Spinal cord (tissue), 10 donors: Measurements from ENCODE around the gene CAPNS1. TPM values are rescaled to one million over a fixed set of nuclear protein-coding genes. Genes with fewer than 3 reads are reported as not detected.

Experiments
- DNase-seq, 6 donors: peaks; one replicate each; pipeline versions ENCODE4 v3.0.0 to v3.0.0-alpha.2; 2013 to 2015; ENCODE audit warnings: low spot score in 6 of 6, low read depth in 4 of 6
- H3K27ac ChIP-seq: one replicate; pipeline ENCODE4 v1.5.1; 2013; ENCODE audit warnings: low read depth, low read length, control low read depth
- H3K27me3 ChIP-seq: one replicate; pipeline ENCODE4 v1.6.1; 2013; ENCODE audit warnings: low read length; ENCODE audit not compliant: control insufficient read depth, insufficient read depth
- H3K36me3 ChIP-seq: one replicate; pipeline ENCODE4 v1.6.1; 2013; ENCODE audit warnings: low read length; ENCODE audit not compliant: control insufficient read depth, insufficient read depth
- H3K4me1 ChIP-seq: one replicate; pipeline ENCODE4 v1.6.1; 2013; ENCODE audit warnings: low read length; ENCODE audit not compliant: control insufficient read depth, insufficient read depth
- H3K4me3 ChIP-seq: one replicate; pipeline ENCODE4 v1.5.1; 2013; ENCODE audit warnings: low read depth, low read length, control low read depth
- H3K9me3 ChIP-seq: one replicate; pipeline ENCODE4 v1.6.1; 2013; ENCODE audit warnings: low read length; ENCODE audit not compliant: control insufficient read depth, insufficient read depth
- WGBS: methylation state at CpG from one replicate; pipeline ENCODE4 v1.1.5; 2013; ENCODE audit warnings: missing lambda C conversion rate; ENCODE audit not compliant: insufficient coverage; 5-methylcytosine and 5-hydroxymethylcytosine counted together
- polyA plus RNA-seq, 2 donors: library from polyadenylated mRNA; unstranded; fragments of 120-200 nt; gene quantifications; one replicate each; pipeline ENCODE4 v1.2.1, GENCODE V29; 2013; ENCODE audit not compliant: insufficient read length in 2 of 2
- total RNA-seq, 2 donors: library from RNA; depleted of rRNA in 1 of 2; stranded (reverse); fragments of 120-200 nt in 1 of 2; fragments of >200 nt in 1 of 2; gene quantifications; one replicate each; pipeline versions ENCODE4 v1.2.3 to v1.2.4, GENCODE V29; 2013 to 2014
- donor health status: healthy.

CAPNS1 gene
- total and polyA plus RNA-seq, 4 donors, result 200 to 515 (median 453) TPM

DNA sequence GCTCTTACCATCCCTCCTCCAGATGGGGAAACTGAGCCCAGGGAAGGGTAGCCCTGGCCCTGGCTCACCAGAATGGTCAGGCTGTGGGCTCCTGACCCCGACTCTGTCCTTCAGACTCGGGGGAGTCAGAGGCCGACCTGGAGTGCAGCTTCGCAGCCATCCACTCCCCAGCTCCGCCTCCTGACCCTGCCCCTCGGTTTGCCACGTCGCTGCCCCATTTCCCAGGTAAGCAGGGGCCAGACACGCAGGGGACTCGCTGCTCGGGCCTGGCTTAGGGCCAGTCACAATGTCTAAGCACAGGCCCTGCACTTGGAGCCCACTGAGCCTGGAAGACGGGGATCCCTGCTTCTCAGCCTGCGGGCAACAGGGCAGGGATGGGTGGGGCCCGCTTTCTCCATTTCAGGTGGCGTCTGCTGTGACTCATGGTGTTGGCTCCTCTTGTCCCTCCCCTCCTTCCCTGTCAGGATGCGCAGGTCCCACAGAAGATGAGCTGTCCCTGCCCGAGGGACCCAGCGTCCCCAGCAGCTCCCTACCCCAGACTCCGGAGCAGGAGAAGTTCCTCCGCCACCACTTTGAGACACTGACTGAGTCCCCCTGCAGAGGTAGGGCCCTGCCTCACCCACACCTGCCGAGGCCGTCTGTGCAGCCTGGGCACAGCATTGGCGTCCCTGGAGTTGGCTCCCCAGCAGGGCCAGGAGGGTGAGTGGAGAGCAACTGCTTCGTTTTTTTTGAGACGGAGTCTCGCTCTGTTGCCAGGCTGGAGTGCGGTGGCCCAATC lies 38.1 kb upstream of the CAPNS1 start:
- peaks cover 73% of the 10 kb centered on the region for H3K36me3 ChIP-seq

DNA sequence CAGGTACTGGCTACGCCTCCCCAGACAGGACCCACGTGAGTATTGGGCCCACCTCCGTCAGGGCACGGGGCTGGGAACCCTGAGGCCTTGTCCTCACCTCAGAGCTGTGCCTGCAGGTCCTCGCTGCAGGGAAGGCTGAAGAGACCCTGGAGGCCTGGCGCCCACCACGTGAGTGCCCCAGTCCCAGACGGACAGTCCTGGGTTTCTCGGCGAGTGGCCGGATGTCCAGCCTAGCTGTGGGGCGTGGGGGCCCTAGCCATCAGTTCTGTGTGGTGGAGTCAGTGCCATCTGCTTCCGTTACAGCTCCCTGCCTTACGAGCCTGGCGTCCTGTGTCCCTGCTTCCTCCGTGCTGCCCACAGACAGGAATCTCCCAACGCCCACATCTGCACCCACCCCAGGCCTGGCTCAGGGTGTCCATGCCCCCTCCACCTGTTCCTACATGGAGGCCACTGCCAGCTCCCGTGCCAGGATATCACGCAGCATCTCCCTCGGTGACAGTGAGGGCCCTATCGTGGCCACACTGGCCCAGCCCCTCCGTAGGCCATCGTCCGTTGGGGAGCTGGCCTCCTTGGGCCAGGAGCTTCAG lies 36.7 kb upstream of the CAPNS1 start:
- Histone ChIP-seq H3K4me1 (no peaks in the 10 kb centered on the region), H3K36me3 (peaks cover 83% of the 10 kb centered on the region), H3K27ac (no peak overlapping the region), H3K27me3 (no peaks in the 10 kb centered on the region), H3K9me3 (no peaks in the 10 kb centered on the region), H3K4me3 (no peak overlapping the region)
- no peak for DNase-seq
- 94% methylated on average over 24 of the region's 24 CpGs for WGBS

More for the DNA sequence above, 38.1 kb upstream of the CAPNS1 start:
- no peaks in the 10 kb centered on the region for H3K9me3 ChIP-seq
- H3K27me3 ChIP-seq, result no peaks in the 10 kb centered on the region
- no peak for DNase-seq
- H3K4me1 ChIP-seq, result peaks cover 2% of the 10 kb centered on the region
- H3K27ac ChIP-seq, result no peak overlapping the region
- WGBS, result 93% methylated on average over 27 of the region's 27 CpGs
- no peak overlapping the region for H3K4me3 ChIP-seq

DNA sequence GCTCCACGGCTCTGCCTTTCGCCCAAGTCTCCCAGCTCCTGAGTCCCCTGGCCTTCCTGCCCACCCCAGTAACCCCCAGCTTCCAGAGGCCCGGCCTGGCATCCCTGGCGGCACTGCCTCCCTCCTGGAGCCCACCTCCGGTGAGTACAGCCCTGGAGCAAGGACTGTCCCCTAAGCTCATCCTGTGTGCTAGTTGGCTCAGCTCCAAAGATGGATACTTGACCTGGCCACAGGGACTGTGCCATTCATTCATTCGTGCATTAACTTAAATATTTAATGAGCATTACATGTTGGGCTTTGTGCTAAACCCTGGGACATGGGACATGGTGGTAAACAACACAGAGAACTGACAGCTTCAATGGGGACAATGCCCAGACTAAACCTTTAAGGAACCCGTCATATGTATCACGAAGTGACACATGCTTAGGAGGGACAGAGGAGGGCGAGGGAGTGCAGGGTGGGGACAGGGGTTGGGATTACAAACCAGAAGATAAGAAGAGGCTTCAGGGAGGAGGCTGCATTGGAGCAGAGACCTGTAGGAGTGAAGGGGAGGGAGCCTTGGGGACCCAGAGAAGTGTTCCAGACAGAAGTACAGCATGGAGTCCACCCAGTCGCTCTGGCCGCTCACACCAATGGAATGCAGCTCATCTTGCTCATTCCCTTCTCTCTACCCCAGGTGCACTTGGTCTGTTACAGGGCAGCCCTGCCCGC lies 35.9 kb upstream of the CAPNS1 start:
- Histone ChIP-seq H3K27me3 (no peaks in the 10 kb centered on the region), H3K36me3 (peaks cover 88% of the 10 kb centered on the region), H3K4me1 (no peaks in the 10 kb centered on the region), H3K27ac (no peak overlapping the region), H3K4me3 (no peak overlapping the region), H3K9me3 (no peaks in the 10 kb centered on the region)
- 91% methylated on average over 10 of the region's 12 CpGs for WGBS
- DNase-seq, result no peak

DNA sequence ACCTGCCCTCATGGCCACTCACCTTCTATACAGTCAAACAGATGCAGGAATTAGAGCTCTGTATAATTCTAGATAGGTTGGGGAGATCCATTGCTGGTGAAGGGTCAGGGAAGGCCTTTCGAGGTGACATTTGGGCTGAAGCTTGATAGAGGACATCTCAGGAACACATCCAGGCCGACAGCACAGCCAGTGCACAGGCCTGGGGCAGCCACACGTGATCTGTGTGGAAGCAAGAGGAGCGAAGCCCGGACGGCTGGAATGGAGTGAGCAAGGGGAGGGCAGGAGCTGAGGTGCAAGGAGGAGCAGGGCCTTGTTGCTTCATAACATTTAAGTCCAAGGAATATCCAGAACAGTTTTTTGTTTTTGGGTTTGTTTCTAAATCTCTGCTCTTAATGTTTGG lies 33.4 kb upstream of the CAPNS1 start:
- Histone ChIP-seq H3K36me3 (peaks cover 82% of the 10 kb centered on the region), H3K9me3 (no peaks in the 10 kb centered on the region), H3K4me1 (no peaks in the 10 kb centered on the region), H3K27ac (no peak overlapping the region), H3K4me3 (no peak overlapping the region), H3K27me3 (no peaks in the 10 kb centered on the region)
- WGBS, result 96% methylated on average over 6 of the region's 6 CpGs
- no peak for DNase-seq

DNA sequence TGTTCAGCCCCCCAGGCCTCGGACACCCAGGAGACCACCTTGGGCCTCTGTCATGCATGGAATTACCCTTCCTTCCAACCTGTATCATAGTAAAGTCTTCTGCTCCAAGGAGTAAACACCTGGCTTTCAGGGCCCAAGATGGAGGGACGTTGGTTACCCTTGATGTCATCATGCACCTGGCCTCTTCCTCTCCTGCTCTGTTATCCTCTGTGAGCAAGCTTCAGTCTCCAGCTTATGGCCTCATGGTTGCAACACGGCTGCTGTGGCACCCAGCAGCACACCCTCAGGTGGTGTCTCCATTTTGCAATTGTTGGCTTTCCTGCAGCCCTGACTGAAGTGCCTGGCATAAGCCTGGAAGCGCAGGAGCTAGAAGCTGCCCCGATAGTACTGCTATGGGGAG lies 32.9 kb upstream of the CAPNS1 start:
- H3K9me3 ChIP-seq, result no peaks in the 10 kb centered on the region
- no peaks in the 10 kb centered on the region for H3K4me1 ChIP-seq
- H3K27ac ChIP-seq, result no peak overlapping the region
- no peak overlapping the region for H3K4me3 ChIP-seq
- 97% methylated on average over 5 of the region's 5 CpGs for WGBS
- DNase-seq, result no peak
- peaks cover 81% of the 10 kb centered on the region for H3K36me3 ChIP-seq
- no peaks in the 10 kb centered on the region for H3K27me3 ChIP-seq

DNA sequence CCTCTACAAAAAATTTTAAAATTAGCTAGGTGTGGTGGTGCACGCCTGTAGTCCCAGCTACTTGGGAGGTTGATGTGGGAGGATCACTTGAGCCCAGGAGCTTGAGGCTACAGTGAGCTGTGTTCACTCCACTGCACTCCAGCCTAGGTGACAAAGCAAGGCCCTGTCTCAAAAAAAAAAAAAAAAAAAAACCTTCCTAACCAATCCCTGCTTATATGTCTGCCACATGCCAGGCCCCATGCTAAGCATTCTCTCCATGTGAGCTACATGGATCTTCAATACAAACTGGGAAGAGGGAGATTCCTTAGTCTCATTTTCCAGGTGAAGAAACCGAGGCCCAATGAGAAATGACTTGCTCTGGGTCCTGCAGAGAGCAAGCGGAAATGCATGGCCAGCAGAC lies 31.2 kb upstream of the CAPNS1 start:
- Histone ChIP-seq H3K27ac (no peak overlapping the region), H3K9me3 (no peaks in the 10 kb centered on the region), H3K4me3 (no peak overlapping the region), H3K4me1 (peaks cover 12% of the 10 kb centered on the region), H3K36me3 (peaks cover 79% of the 10 kb centered on the region), H3K27me3 (no peaks in the 10 kb centered on the region)
- 86% methylated on average over 2 of the region's 3 CpGs for WGBS
- no peak for DNase-seq

DNA sequence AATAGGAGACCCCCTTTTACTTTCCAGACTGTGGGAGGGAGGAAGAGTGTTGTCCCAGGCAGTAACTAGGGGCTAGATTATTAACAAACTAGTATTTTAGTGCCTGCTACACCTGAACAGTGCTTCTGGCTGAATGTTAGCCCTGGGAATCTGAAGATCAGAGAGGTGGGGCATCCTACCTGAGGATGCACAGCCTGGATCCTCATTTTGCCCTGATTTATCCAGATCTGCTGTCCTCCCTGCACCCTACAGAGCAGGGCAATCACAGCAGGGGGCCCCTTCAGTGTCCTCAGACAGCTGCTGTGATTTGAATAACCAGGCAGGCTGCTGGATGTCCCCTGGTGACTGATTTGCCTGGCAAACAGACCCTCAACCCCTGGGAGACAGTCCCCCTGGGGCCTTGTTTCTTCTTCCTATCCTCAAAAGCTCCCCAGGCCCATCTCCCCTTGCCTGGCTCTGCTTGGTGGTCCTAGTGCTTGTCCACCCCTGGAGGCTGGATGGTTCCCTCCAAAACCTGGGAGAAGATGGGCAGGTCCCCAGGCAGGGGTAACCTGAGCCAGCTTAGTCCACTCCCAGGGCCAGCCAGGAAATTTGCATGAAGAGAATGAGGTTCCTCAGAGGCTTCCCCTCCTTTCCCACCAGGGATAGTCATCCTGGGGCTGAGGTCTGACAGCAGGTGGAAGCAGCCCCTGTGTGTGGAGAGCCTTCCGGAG lies 29.2 kb upstream of the CAPNS1 start, which contains the start of gene OVOL3:
Gene OVOL3, plus strand, starts transcription at position 657 of the 713 bp plus-strand sequence. CDS start 60 bp downstream, outside the sequence.
- Histone ChIP-seq H3K9me3 (no peaks in the 10 kb centered on the region), H3K4me3 (no peak within 1 kb of the TSS), H3K27me3 (no peaks in the 10 kb centered on the region), H3K4me1 (peaks cover 21% of the 10 kb centered on the region), H3K36me3 (peaks cover 60% of the 10 kb centered on the region), H3K27ac (no peak within 1 kb of the TSS)
- no peak for DNase-seq
- no CpG with 5 or more reads among the region's 1 CpG for WGBS

DNA sequence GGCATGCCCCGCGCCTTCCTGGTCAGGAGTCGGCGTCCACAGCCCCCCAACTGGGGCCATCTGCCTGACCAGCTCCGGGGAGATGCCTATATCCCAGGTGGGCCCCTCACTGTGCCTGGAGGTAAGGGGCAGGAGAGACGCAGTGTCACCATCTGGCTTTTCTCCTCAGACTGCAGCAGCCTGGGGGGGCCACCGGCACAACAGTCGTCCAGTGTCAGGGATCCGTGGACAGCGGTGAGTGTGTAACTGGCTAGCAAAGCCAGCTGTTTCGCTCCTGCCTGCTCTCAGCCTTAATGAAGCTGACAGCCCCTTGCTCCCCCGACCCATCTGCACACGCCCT lies 28.7 kb upstream of the CAPNS1 start:
- peaks cover 56% of the 10 kb centered on the region for H3K36me3 ChIP-seq
- no peak overlapping the region for H3K27ac ChIP-seq
- H3K9me3 ChIP-seq, result no peaks in the 10 kb centered on the region
- DNase-seq, result no peak
- H3K4me1 ChIP-seq, result peaks cover 27% of the 10 kb centered on the region
- H3K27me3 ChIP-seq, result no peaks in the 10 kb centered on the region
- WGBS, result 61% methylated on average over 10 of the region's 13 CpGs
- H3K4me3 ChIP-seq, result no peak overlapping the region

DNA sequence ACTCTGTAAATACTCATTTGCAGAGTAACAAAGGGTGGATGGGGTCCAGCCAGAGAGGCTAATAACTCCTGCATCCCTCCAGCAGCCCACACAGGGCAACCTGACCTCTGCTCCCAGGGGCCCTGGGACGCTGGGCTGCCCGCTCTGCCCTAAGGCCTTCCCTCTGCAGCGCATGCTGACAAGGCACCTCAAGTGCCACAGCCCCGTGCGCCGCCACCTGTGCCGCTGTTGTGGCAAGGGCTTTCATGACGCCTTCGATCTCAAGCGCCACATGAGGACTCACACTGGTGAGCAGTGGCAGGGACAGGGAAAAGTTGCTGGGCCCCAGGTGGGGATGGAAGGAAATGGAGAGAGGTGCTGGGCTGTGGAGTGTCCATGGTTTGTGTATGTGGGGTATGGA lies 27.2 kb upstream of the CAPNS1 start:
- no peak for DNase-seq
- H3K27me3 ChIP-seq, result no peaks in the 10 kb centered on the region
- peaks cover 35% of the 10 kb centered on the region for H3K4me1 ChIP-seq
- H3K4me3 ChIP-seq, result no peak overlapping the region
- no peak overlapping the region for H3K27ac ChIP-seq
- 97% methylated on average over 10 of the region's 10 CpGs for WGBS
- peaks cover 55% of the 10 kb centered on the region for H3K36me3 ChIP-seq
- no peaks in the 10 kb centered on the region for H3K9me3 ChIP-seq
